Measurements from ENCODE around the gene LNPK. TPM values are rescaled to one million over a fixed set of nuclear protein-coding genes. Genes with fewer than 3 reads are reported as not detected.

Gene LNPK
- total RNA-seq, 1 experiment from 2014 or later: 10.3 TPM

DNA sequence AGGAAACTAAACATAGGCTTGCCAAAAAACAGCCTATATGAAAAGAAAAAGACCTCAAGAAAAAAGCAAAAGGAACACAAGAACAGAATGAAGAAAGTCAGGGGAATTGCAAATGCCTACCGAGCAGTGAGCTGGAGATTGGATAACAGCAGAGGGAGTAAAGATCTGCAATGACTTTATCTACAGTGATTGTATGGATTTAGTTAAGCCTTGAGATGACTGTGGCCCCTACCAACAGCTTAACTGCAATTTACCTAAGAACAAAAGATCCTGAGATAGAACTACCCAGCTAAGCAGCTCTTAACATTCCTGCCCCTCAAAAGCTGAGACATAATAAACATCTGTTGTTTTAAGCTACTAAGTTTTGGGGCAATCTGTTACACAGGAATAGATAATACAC, 20.5 kb downstream of the LNPK start:
- peaks cover 18% of the 10 kb centered on the region for H3K4me1 Mint-ChIP-seq
- ChIA-PET CTCF (interaction anchor here (1.0 to 1.5 kb wide), 3 partner anchors 17 to 292 kb away, joined by 3 to 6 read pairs (median 3); no protein-coding TSS in a partner anchor), POLR2A (no interaction called here)
- no peaks in the 10 kb centered on the region; the same call in 1 of the 2 replicates for H3K27me3 Mint-ChIP-seq (ENCODE audit: low read depth)
- ATAC-seq (peak; percentile 89), DNase-seq (ENCODE audit: low spot score) (no peak)
- no peak overlapping the region for H3K4me3 Mint-ChIP-seq
- no peaks in the 10 kb centered on the region for H3K9me3 Mint-ChIP-seq
- peaks cover 5% of the 10 kb centered on the region for H3K36me3 Mint-ChIP-seq
- TF ChIP-seq FOXJ3 (CRISPR knock-in tag; IDR thresholded peaks at IDR 0.05; ENCODE audit: borderline replicate concordance) (no peak), TCF7 (CRISPR knock-in tag; IDR thresholded peaks at IDR 0.05; ENCODE audit: low read depth) (no peak), E2F4 (CRISPR knock-in tag; IDR thresholded peaks at IDR 0.05; ENCODE audit: borderline replicate concordance, low read depth) (no peak), GRHL2 (CRISPR knock-in tag; IDR thresholded peaks at IDR 0.05; ENCODE audit: insufficient replicate concordance, severe bottlenecking) (no peak), ESRRA (CRISPR knock-in tag; IDR thresholded peaks at IDR 0.05; ENCODE audit: borderline replicate concordance) (no peak), NFATC4 (CRISPR knock-in tag; IDR thresholded peaks at IDR 0.05) (no peak)
- TF ChIP-seq, protein P1, sequence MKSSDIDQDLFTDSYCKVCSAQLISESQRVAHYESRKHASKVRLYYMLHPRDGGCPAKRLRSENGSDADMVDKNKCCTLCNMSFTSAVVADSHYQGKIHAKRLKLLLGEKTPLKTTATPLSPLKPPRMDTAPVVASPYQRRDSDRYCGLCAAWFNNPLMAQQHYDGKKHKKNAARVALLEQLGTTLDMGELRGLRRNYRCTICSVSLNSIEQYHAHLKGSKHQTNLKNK (CRISPR knock-in tag; IDR thresholded peaks at IDR 0.05): no peak
- peak overlapping the region; percentile 29; the same call in 1 of the 2 replicates for H3K27ac Mint-ChIP-seq

- no peak for DNase-seq (ENCODE audit: low spot score)
- Mint-ChIP-seq H3K9me3 (peaks cover 4% of the 10 kb centered on the region), H3K4me3 (no peak overlapping the region), H3K36me3 (peaks cover 12% of the 10 kb centered on the region), H3K4me1 (peaks cover 11% of the 10 kb centered on the region), H3K27me3 (ENCODE audit: low read depth) (no peaks in the 10 kb centered on the region; the same call in 1 of the 2 replicates), H3K27ac (no peak overlapping the region)
- ChIA-PET CTCF (no interaction called here), POLR2A (interaction anchor here (1.1 kb wide), 1 partner anchor 26 kb away, joined by 3 read pairs; no protein-coding TSS in a partner anchor)
- ATAC-seq: no peak; the same call in 1 of the 2 replicates
- TF ChIP-seq, protein P2, sequence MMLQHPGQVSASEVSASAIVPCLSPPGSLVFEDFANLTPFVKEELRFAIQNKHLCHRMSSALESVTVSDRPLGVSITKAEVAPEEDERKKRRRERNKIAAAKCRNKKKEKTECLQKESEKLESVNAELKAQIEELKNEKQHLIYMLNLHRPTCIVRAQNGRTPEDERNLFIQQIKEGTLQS (CRISPR knock-in tag; conservative IDR thresholded peaks at IDR 0.05): no peak
- TF ChIP-seq FOXP1 (CRISPR knock-in tag; IDR thresholded peaks at IDR 0.05; ENCODE audit: borderline replicate concordance) (no peak), ZNF317 (CRISPR knock-in tag; IDR thresholded peaks at IDR 0.05; ENCODE audit: borderline replicate concordance, low read depth) (no peak), NFYB (CRISPR knock-in tag; conservative IDR thresholded peaks at IDR 0.05; ENCODE audit: low read depth) (no peak), E2F4 (CRISPR knock-in tag; IDR thresholded peaks at IDR 0.05; ENCODE audit: borderline replicate concordance, low read depth) (no peak), ESRRA (CRISPR knock-in tag; IDR thresholded peaks at IDR 0.05; ENCODE audit: borderline replicate concordance) (no peak), SP1 (CRISPR knock-in tag; conservative IDR thresholded peaks at IDR 0.05) (no peak), AR (CRISPR knock-in tag; IDR thresholded peaks at IDR 0.05) (no peak), NR2C2 (CRISPR knock-in tag; IDR thresholded peaks at IDR 0.05) (no peak)
- TF ChIP-seq, protein P3, sequence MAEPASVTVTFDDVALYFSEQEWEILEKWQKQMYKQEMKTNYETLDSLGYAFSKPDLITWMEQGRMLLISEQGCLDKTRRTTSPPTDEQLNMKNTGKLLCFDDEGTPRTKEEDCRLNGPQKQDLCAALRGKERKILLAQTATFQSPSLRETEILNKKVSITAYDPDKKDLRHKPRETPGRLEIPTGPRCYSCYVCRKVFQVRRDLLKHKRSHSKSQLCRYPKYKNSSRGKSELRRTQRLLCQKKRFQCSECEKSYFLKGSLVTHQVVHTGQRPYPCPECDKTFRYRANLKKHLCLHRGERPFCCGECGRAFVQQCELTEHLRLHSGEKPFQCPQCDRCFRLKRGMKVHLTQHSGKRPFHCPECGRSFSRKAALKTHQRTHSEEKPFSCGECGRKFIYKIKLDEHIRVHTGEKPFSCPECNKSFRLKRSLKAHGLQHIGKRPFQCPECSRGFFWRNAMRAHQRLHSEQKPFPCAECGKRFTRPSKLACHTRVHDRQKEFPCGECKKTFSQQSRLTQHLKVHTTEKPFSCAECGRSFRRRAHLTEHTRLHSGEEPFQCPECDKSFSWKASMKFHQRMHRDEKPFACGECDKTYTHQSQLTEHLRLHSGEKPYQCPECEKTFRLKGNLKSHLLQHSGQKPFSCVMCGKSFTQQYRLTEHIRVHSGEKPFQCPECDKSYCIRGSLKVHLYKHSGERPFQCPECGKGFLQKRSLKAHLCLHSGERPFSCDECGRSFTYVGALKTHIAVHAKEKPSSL (CRISPR knock-in tag; conservative IDR thresholded peaks at IDR 0.05): no peak
- TF ChIP-seq, protein P4, sequence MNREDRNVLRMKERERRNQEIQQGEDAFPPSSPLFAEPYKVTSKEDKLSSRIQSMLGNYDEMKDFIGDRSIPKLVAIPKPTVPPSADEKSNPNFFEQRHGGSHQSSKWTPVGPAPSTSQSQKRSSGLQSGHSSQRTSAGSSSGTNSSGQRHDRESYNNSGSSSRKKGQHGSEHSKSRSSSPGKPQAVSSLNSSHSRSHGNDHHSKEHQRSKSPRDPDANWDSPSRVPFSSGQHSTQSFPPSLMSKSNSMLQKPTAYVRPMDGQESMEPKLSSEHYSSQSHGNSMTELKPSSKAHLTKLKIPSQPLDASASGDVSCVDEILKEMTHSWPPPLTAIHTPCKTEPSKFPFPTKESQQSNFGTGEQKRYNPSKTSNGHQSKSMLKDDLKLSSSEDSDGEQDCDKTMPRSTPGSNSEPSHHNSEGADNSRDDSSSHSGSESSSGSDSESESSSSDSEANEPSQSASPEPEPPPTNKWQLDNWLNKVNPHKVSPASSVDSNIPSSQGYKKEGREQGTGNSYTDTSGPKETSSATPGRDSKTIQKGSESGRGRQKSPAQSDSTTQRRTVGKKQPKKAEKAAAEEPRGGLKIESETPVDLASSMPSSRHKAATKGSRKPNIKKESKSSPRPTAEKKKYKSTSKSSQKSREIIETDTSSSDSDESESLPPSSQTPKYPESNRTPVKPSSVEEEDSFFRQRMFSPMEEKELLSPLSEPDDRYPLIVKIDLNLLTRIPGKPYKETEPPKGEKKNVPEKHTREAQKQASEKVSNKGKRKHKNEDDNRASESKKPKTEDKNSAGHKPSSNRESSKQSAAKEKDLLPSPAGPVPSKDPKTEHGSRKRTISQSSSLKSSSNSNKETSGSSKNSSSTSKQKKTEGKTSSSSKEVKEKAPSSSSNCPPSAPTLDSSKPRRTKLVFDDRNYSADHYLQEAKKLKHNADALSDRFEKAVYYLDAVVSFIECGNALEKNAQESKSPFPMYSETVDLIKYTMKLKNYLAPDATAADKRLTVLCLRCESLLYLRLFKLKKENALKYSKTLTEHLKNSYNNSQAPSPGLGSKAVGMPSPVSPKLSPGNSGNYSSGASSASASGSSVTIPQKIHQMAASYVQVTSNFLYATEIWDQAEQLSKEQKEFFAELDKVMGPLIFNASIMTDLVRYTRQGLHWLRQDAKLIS (CRISPR knock-in tag; IDR thresholded peaks at IDR 0.05; ENCODE audit: borderline replicate concordance): no peak
- TF ChIP-seq, protein P5, sequence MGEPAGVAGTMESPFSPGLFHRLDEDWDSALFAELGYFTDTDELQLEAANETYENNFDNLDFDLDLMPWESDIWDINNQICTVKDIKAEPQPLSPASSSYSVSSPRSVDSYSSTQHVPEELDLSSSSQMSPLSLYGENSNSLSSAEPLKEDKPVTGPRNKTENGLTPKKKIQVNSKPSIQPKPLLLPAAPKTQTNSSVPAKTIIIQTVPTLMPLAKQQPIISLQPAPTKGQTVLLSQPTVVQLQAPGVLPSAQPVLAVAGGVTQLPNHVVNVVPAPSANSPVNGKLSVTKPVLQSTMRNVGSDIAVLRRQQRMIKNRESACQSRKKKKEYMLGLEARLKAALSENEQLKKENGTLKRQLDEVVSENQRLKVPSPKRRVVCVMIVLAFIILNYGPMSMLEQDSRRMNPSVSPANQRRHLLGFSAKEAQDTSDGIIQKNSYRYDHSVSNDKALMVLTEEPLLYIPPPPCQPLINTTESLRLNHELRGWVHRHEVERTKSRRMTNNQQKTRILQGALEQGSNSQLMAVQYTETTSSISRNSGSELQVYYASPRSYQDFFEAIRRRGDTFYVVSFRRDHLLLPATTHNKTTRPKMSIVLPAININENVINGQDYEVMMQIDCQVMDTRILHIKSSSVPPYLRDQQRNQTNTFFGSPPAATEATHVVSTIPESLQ (CRISPR knock-in tag; IDR thresholded peaks at IDR 0.05): no peak
Observed at GRCh38 chr2:175976391-175977157, 25.5 kb downstream of the LNPK start.

All from WTC11 (cell line).